RCC 7860 (cell line): ENCODE measurements around the gene FANCC.

Experiments used
- DNase-seq: peaks from one replicate; pipeline ENCODE4 v3.0.0-alpha.2; 2015; ENCODE audit warnings: low spot score
- FAIRE-seq: peaks from 2 replicates; lab custom pipeline; 2012; peaks lifted over from hg19 to GRCh38; lab: Jason Lieb, UNC

Gene FANCC

DNA sequence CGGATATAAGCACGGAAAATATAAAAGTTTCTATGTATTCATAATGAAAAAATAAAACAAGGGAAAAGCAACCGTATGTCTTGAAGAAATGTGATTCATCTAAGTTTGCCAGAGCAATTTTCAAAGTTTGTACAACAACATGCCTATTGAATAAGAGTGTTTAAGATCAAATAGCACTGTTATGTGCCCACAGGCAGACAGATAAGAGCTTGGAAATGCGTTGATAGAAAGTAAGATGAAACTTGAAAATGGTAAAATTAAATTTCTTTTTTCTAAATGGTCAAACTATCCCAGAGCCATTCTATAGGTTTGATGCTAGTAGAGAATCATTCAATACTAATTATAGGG is 189.4 kb downstream of the FANCC start:
- FAIRE-seq (no peak), DNase-seq (no peak)

- peak; percentile 50 for FAIRE-seq
- DNase-seq, result peak; percentile 50
These were observed 190.0 kb downstream of the FANCC start for GRCh38 chr9:95127249-95128176.

- FAIRE-seq (no peak), DNase-seq (no peak)
These were observed 190.8 kb downstream of the FANCC start for GRCh38 chr9:95126739-95127138.

DNA sequence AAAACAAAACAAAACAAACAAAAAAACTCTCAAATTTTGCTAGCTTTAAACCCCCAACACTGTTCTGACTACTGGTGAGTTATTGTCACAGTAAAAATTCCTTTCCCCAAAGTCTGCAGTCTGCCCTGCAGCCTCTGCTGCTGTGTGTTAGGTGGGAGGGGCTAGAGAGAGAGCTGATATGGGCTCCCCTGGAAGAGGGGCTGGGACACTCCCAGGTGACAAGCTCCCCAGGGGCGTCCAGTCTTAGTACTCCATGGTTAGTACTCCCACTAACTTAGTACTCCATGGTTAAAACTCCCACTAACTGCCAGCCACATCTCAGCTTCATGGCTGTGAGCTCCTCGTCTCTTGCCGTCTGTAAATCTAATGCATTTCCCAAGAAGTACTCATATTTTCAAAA is 191.9 kb downstream of the FANCC start:
- DNase-seq (no peak), FAIRE-seq (no peak)

DNA sequence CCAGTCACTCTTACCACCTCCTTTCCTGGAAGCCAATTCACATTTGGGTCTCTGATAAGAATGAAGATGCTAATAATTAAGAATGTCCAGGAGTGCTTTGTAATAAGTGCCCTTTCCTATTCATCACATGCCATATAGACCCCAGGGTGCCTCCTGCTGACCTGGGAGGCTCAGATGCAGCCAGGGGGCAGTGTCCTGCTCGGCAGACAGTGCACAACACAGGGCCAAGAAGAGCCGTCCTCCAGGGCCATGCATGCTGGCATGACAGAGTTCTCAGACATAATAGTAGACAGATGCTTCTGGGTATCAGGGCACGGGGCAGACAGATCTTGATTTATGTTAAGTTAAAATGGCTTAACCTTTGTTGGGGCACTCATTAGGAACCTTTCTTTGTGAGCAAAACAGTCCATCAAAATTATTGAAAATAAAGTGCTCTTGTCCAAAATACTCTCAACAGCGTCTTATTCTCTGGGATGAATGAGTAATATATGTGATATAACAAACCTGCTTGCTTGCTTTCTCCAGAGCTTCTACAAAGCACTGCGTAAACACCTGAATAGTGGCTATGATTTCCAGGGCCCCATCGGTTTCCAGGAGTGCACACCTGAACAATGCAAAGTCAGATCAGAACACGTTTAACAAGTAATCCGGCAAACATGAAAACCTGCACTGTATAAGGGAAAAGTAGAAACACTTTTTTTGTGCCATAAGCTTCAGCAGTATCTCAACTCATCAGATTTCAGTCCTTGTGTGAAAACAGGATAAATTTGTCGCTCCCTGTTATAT is 192.7 kb downstream of the FANCC start:
- FAIRE-seq (no peak), DNase-seq (no peak)

DNA sequence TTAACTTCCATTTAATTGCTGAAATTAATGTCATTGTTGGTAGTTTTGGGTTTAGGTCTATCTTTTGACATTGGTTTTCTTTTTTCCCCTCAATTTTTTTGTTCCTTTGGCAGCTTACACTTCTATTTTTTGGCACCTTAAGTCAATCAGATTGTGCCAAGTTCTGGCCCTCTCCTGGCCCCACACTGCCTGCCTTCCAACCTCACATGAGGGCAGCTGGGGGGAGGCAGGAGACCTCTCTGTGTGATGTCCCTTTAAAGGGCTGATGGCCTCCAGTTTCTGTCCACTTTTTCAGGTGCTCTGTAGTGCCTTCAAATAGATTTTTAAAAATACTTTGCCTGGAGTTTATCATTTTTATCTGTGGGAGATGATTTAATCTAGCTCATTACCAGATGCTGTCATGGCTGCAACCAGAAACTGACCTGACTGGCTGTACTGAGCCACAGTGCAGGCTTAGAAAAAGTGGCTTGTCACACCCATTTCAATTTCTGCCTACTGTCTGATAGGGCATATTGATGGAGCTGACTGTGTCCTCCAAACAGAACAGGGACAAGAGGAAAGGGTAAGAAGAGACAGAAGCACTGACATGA is 196.6 kb downstream of the FANCC start:
- FAIRE-seq (no peak), DNase-seq (no peak)

- DNase-seq (no peak), FAIRE-seq (no peak)
These were observed 198.9 kb downstream of the FANCC start for GRCh38 chr9:95118596-95118995.

GRCh38 chr9:95116808-95117204 is 200.7 kb downstream of the FANCC start:
- DNase-seq, result no peak
- FAIRE-seq, result no peak

DNA sequence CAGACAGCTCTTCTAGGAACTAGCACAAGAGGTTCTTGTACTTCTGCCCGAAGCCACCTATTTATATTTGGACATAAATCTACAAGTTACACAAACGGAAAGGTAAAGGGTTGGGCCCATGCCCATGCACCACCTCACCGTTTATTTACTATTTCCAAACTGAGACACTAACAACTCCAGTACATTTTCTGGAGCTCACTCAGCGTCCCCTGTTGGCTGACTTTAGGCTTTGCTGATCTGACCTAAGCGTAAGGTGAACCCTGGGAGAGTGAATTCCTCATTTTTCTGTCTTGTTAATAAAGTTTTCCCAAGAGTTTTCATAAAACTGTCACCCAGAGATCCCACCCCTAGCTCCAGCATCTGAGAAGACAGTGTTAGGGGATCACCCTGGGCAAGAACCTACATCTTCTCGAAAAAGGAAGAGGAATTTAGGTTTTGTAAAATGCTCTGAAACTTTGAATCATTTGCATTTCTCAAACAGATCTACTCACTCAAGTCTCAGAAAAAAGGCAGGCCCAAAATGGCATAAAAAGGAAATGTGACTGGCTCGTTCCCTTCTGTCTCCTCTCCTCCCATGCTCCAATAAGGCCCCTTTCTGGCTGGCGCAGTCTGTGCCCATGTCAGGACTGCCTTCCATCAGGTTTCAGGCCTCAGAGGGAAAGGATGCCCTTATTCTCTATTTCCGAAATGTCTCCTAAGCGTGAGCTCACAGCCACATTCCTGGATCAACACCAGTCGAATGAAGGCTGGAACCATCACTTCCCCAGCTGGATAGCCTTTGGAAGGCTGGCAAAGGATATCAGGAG is 201.3 kb downstream of the FANCC start:
- FAIRE-seq (no peak), DNase-seq (no peak)

DNA sequence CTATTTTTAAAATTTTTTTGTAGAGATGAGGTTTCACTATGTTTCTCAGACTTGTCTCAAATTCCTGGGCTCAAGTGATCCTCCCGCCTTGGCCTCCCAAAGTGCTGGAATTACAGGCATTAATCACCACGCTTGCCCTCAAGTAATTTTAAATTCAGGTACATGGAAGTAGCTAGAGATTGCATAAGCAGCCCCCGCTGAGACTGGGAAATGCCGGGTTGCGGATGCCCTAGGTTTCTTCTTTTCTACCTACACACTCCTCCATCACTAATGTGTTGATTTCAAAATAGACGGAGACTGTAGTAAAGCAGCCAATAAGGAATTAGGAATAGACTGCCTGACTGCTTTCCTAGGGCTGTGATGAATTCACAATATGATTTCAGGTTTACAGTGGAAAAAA is 202.4 kb downstream of the FANCC start:
- FAIRE-seq (no peak), DNase-seq (no peak)

- DNase-seq (no peak), FAIRE-seq (no peak)
These were observed 204.9 kb downstream of the FANCC start for GRCh38 chr9:95112436-95113280.

DNA sequence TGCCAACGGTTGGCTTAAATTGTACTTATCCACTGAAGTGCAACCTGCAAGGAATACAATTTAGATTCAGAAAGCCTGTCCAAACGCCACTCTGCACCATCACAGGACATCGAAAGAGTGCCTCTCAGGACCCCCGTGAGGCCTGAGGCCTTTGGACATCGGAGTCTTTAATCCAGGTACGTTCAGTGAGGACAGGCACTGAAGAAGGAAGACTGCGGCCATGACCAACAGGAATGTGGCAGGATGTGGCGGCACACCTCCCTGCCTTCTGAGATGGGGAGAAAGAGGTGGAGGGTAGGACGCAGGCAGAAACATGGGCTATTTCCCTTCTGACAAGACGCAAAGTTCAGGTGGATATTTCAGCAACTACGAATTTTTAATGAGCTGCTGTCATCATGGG is 205.8 kb downstream of the FANCC start:
- no peak for DNase-seq
- no peak for FAIRE-seq

GRCh38 chr9:95110921-95111525 is 206.5 kb downstream of the FANCC start:
- no peak for DNase-seq
- FAIRE-seq, result no peak

GRCh38 chr9:95109456-95109855 is 208.1 kb downstream of the FANCC start:
- FAIRE-seq, result no peak
- no peak for DNase-seq

- FAIRE-seq (no peak), DNase-seq (no peak)
These were observed 208.7 kb downstream of the FANCC start for GRCh38 chr9:95108777-95109176.

- FAIRE-seq, result no peak
- DNase-seq, result no peak
These were observed 209.5 kb downstream of the FANCC start for GRCh38 chr9:95107976-95108375.

DNA sequence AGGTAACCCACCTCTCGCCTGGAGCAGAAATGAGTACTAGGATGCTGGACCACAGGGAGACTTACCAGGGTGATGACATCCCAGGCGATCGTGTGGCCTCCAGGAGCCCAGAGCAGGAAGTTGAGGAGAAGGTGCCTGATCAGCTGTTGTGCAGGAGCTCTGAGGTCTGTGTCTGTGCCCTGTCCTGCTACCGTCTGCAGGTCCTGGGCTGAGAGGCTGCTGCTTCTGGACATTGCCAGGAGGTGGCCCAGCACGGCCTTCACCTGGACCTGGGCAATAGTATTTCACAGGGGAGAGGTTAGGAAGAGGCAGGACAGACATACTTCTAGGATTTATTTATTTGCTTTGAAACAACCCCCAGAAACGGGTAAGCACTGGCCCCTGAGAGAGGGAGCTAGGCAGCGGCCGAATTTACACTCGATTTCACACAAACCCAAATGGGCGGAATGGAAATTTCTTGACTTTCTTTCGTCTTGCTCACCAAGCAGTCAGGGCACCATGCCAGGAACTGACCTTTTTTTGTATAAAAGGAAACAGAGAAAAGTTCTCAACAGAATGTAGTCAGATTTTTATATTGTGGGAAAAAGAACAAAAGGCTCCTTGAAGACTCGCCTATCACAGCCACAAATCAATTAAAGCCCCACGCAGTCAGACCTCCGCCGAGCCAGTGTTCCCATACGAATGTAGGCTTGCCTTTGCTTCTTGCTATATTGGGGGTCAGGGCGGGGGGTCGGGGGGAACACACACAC is 210.3 kb downstream of the FANCC start:
- FAIRE-seq (no peak), DNase-seq (no peak)

- DNase-seq (no peak), FAIRE-seq (no peak)
These were observed 211.8 kb downstream of the FANCC start for GRCh38 chr9:95105519-95106287.
